SHP77 treated with DMSO at 0.1 percent for 48 hours (cell line): ENCODE measurements around the gene RAB28.

Source experiments
- DNase-seq: peaks from one replicate; lab custom pipeline; 2025; lab: John Stamatoyannopoulos, UW

Gene RAB28

DNA sequence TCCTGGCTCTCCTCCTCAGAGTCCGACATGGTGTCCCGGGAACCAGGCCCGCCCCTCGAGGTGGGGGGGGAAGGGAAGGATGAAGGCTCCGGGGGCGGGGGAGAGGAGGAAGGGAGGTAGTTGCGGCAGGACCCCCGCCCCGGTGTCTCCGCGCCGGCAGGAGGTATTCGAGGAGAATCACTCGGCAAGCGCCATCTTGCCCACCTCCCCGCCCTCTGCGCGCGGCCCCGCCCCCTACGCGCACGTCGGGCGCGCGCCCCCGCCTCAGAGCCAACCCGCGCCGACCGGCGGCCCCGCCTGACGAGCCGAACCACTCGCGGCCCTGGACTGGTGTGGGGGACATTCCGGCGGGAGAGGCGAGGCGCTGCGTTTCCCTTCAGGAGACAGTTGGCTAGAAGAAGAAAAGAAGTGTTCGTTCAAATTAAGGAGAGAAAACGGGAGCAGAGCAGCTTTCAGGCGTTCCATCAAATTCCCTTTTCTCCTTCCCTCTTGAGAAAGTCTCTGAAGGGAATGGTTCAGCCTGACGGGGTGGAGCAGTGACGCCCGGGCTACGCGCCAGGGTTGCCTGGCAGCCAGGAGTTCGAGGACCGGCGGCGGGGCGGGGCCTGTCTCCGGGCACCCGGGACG lies at the start of gene RAB28:
Gene RAB28, minus strand, starts transcription at position 219 of the 627 bp plus-strand sequence.
- DNase-seq: peak; percentile 29

DNA sequence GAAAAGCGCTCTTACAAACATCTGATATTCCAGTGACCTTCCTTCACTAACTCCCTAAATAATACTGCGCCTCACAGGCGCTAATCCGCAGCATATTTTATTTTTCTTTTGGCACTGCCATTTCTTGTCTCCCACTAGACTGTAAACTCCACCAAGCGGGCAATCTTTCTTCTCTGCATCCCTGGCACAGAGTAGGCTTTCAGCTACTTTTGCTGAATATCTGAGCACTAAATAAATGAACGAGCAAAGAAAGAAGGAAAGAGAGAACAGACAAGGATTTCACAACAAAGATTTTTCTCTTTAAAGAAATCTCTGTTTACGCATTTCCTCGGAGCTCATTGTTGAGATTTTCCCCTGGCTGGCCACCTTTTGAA lies 47.5 kb upstream of the RAB28 start:
- DNase-seq: no peak

DNA sequence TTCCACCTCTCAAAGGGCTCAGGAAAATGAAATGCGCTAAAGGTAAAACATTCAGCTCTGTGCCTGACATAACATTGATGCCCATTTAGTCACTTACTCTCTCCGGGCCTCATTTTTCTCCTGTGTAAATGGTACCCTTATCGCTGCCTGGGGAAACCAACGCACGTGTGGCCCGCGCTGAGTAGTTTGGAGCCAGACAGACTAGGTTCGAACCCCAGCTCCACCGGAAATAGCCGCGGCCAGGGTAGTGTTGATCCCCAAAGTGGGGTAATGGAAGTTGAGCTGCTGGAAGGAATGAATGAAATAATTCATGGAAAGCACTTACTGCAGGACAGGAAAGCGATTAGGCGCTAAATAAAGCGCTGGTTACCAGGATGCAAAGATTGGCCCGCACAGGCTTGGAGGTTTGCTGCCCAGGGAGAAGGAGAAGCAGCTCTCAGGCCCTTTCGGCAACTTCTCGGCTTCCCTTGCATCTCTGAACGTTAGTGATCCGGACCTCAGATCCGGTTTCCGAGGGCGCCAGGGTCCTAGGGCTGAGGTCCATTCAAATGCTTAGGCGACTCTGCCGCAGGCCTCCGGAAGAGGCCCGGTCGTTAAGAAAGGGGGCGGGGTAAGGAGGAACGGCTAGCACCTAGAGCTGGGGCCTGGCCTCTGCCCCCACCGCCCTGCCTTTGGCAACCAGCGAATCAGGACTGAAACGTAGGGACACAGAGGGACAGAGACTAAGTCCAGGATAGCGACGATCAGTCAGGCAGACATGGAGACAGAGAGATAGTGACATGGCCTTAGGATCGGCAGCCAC lies 46.9 kb upstream of the RAB28 start:
- DNase-seq: no peak

DNA sequence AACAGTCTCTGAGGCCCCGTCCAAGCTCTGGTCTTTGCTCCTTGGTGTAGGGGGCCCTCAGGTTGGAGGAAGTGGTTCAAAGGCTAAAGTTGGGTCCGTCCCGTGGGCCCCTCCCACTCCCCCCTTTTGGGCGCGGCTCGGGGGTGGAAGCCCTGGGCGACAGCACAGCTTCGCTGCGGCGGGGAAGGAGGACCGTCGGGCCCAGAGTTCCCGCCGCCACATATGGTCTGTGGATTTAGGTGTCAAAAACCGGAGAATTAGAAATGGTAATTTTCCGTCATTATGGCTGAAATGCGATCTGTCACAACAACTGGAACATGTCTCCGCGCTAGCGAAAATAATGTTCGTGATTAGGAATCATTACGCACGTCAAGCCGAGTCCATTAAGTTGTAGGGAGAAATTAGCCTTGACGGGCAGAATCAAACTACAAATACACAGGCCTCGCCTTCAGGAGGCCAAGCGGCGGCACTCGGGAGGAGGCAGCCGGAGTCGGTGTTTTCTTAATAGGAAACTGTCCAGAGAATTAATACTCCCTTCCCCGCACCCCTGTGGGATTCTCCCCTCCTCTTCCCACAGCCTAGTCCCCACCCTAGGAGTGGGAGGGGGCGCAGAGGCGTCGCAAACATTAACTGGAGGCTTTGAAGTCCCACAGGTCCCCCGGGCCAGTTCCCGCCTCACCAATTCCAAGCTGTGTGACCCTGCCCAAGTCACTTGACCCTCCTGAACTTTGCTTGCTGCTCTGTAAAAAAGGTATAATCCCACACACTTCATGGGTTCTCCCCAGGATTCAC lies 45.2 kb upstream of the RAB28 start:
- no peak for DNase-seq

DNA sequence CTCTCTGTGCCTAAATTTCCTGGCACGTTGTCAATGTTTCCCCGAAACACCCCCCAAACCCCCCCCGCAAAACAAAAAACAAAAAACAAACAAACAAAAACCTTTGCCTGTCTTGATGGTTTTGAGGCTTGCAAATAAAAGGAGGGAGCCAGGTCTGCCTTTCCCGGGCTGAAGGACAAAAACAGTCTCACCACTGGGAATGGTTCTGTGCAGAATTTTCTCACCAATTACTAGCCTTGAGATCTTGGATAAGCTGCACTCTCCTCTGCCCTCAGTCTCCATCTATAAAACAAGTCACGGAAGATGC lies 44.6 kb upstream of the RAB28 start:
- no peak for DNase-seq

DNA sequence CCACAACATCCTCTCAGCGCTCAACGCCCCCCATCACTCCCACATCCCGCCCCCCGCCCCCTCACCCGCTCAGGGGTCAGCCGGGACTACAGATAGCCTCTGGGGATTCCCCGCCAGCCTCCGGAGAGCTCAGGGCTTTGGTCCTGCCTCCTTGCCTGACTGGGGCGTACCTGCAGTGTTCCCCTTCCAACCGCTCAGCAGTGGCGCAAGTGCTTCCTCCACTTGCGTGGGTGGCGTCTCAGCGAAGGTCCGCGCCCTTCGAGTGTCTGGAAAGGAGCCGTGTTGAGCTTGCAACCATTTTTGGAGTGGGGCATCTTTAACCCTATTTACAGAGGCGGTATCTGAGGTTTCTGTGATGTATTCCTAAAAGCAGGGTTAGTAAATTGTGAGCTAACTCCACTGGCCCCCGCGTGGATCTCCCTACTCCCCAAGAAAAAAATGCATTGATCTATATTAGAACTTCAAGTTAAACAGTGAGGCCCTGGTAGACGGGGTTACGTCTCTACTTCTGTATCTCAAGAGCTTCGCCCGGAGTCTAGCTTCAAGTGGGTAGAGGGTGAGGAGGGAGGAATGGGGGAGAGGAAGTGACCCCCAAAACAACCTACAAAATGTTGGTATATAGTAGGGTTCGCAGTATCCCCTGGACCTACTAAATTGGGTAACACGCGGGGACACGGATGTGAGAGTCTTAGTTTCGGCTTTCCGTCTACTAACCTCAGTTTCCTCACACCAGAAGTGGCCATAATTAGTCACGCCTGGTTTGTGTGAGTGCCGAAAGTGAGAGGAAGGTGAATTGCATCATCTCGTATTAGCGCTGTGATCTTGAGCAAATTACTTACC lies 44.1 kb upstream of the RAB28 start:
- DNase-seq: no peak

DNA sequence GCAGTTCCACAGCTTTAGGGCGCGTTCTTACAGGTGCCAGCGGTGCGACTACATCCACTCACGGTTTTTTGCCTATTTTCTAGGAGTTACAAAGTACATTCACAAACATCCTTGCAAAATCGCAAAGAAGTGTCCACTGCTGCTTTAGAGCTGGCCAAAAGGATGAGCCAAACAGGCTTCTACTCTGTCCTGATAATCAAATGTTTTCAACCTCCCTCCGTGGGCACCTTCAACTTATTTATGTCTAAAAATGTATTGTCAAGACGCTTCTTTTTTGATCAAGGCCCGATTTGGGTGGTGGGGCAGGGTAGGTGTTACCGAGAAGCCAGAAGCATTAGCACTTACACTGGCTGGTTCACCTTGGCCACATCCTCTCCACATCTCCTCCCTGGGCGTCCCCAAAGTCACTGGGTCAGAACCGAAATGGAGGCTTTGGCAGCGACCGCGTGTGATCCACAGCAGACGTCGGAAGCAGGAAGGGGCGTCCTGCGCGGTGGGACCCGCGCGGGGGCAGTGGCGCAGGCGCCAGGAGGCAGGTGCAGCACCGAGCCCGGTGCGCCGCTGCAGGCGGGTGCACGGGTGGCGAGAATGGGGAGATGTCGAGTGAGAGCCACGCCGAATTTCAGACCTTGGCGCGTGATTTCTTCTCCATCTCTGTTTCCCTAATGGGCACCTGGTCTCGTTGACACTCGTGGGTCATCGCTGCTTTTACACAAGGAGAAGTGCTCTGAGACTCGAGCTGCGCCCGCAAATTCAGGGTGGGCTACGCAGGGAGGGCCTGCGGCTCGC lies 43.2 kb upstream of the RAB28 start:
- no peak for DNase-seq

DNA sequence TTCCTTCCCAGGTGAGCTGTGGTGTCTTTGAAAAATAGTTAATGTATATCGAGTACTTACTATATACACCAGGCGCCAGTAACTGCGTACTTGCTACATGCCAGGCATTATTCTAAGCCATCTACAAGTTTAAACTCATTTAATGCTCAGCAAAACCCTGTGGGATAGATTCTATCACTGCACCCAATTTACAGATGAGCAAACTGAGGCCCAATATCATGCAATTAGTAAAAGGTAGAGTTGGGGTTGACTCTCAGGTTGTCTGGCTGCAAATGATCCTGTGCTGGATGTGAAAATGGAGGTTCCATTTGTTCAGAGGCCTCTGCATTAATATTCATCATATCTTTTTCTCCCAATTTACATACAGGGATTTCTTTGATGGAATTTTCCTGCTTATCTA lies 42.5 kb upstream of the RAB28 start:
- no peak for DNase-seq

DNA sequence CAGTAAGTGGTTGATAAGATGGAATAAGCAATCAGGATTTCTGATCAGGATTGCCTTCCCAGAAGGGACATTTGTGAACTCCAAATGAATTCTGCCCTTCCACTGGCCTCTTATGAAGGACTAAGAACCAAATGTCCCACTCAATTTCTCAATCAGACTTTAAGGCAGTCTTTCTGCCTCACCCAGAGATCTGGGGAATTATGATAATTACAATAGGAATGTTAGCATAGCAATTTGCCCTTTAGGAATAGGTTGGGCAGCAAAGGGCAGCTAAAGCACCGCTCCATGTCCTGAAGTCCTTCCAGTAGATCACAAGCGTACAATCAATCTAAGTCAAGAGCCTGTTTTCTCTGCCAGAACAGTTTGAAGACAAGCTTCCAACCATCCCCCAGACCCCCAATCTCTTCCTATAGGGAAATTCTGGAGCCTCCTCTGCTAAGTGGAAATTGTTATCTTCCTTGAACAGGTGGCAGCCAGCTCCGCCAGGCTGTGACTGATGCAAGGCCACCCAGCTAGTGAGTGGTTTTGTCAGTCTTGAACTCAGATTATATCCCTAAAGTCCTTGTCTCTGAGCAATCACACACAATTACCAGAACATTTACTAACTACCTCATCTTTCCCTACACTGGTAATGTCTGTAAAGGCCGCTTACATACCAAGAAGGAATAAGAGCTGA lies 41.6 kb upstream of the RAB28 start:
- no peak for DNase-seq

DNA sequence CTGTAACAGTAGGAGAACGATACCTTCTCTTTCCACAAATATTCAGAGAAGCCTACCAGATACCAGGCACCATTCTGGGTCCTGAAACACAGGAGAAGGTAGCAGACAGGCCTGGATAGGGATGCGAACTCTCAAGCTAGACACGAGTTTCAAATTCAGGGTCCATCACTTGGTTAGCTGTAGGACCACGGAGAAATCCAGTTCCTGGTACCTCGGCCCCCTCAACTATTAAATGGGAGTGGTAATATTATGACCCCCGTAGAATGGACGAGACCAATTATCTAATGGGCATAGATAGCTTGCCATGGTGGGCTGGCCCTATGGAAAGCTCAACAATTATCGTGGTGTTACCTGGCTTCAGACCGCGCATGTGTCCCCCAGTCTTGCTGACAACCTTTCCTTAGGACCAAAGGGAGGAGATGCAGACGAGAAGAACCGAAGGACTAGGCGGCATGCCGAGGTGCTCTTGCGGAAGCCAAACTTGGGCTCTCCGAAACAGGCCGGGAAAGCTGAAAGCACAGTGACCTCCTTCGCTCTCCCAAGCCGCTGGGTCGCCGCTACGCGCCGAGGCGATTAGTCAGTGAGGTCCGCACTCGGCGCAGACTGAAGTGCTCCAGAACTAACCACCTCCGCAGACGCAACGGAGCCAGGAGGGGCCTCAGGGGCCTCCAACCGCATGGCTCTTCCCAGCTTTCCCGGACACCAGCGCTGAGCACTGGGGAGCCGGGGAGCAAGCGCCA lies 40.5 kb upstream of the RAB28 start:
- DNase-seq: no peak

DNA sequence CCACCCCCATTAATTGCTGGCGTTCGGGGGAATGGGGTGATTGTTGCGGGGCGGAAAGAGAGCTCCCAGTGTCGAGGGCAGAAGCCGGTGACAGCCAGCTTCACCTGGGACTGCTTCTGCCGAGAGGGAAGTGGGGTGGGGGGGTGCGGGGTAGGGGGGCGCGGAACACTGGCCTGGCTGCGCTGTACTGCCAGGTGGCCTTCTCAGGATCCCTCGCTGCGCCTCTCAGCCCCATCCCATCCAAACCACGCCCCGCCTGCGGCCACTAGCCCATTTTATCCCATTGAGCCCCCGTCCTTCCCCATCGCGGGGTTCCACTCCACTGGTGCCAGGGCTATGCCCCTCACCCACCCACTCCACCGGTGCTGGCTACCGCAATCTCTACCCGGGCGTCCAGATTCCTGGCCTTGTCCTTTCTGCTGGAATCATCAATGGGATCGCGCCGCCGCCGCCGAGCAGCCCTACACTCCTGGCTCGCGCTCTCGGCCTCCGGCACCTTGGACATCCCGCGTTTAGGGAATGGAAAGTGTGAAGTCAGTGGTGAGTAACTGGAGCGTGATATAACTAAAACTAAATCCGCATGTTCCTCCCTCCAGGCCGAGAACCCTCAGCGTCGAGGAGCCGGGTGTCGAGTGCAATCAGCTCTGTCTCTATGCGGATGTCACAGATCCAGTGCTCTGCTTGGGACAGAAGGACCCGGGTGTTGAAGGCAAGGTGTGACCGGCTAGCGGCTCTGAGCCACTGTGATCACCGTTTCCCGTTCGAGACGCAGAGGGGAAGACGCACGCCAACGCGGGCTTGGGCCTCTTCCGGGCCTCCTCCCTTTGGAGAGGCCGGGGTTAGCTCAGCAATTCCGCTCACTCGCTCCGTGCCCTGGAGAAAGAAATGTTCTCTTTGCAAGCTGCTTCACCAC lies 39.7 kb upstream of the RAB28 start:
- DNase-seq: no peak

DNA sequence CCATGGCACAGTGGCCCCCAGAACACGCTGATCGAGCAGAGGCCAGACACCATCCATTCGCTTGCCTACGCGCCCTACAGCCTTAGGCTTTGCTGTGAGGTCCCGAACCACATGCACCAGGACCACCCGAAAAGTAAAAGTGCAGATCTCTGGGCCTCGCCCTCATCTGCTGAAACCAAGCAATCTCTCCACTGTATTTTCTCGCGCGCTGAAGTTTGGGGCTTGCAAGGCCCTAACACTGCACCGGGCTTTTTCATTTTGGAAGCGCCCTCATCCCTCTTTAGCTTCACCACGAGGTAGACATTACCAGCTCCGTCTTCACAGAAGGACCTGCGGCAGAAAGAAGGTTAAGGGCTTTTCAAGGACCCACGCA lies 39.0 kb upstream of the RAB28 start:
- no peak for DNase-seq

DNA sequence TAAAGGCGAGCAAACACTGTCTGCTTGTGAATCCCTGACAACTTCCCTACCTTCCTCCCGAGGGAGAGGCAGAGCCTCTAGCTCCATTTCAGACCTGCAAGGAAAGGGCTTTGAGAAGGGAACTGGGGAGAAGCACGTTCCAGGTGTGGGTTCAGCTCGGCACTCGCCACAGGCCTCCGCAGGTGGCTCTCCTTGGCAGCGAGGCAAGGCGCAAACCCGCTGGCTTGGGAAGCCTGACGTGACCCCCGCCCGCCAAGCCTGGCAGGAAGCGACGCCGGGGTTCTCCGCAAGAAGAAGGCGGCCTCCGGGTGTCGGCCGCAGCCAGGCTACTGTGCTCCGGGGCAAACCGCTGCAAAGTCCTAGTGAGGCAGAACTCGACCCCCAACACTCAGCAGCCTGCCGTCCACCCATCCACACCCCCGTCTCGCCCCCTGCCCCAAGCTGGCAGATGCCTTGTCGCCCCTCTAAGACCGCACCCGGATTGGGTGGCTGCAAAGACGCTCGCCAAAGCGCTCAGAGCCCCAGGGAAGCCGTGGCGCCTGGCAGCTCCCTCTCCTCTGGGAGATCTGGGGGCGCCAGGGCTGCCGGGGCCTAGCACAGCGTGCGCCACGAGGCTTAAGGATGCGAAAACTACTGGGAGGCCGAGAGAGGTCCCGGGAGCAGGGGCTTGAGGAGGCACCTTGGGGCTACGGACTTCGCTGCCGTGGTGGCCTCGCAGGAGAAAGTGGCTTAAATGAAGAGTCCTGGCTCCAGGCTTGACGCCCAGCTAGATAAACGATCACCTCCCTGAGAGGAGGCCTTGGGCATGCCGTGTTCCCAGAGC lies 38.4 kb upstream of the RAB28 start:
- DNase-seq: no peak

DNA sequence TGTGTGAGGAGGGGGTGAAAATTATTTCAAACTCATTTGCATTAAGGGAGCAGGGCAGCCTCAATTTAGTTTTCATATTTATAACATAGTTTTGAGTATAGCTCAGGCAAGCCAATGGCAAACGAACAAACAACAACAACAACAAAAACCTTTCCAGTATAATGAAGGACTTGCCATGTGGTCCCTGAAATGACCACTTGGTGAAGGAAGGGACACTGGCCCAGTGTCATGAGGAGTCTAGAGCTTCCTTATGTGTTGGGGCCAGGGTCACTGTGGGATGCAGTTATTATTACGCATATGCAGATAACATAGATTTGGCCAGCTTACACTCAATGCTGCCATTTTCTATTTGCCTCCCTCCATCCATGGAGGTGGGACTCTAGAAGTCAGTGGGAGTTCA lies 36.9 kb upstream of the RAB28 start:
- DNase-seq: no peak

DNA sequence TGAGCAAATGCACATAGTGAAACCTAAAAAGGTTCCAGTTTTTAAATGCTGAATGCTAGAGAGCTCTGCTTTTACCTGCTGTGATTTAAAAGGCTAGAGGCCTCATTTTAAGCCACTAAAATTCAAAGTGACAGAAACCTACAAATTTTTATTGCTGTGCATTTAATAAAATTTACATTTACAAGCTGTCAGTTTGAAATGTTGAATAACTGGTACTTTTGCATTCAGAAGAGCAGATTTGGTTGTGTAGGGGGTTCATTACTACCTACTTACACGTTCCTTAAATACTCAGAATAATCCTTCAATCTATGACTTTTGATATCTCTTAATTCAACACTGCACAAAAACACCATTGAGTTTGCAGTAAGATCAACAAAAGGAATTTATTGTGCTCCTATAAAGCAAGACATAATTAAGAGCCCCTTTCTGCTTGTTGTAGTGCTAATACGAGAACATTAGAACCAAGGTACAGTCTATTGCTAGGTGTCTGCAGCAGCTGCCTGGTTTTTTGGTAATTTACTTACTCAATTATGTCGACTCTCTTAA lies 32.2 kb upstream of the RAB28 start:
- no peak for DNase-seq

DNA sequence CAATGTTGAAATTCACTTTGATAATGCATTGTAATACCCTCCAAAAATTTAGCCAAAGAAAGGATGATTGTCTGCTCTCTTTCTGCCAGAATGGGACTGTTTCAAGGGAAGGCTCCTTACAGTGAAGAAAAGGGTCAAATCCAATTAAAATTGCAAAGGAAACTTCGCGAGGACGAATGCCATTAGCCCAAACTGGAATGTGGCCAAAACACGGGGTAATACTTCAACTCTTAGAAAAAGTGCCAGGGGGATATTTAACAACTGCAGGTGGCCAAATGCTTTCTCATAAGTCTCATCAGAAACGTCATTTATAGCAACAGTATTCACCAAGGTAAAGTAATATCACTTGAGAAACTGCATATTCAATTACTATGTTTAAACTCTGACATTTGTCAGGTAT lies 31.1 kb upstream of the RAB28 start:
- no peak for DNase-seq

DNA sequence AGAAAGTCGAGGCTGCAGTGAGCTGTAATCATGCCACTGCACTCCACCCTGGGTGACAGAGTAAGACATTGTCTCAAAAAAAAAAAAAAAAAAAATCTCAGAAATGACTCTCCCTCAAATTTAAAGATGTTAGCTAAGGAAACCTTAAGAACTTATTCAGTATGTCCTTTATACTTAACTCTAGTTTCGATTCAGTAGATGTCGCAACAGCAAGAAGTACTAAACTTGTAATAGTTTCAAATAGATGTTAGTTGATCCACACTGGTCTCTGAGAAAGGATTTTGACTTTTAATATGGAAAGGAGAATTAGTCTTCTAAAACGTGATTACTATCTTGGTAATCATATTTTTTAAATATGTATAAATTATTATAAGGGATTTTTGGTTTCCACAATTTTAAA lies 30.6 kb upstream of the RAB28 start:
- DNase-seq: no peak

DNA sequence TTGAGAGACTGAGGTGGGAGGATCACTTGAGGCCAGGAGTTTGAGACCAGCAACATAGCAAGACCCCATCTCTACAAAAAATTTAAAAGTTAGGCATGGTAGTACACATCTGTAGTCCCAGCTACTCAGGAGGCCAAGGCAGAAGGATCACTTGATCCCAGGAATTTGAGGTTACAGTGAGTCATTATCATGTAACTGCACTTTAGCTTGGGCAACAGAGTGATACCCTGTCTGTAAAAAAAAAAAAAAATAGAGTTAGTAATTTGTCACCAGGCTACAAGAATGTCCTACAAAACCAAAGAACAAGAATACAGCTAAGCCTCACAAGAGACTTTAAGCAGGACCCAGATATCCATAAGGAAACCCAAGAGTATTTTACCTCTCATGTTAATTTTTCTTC lies 27.0 kb upstream of the RAB28 start:
- no peak for DNase-seq
